Measurements from ENCODE around the gene GFY. TPM values are rescaled to one million over a fixed set of nuclear protein-coding genes. Genes with fewer than 3 reads are reported as not detected.
A peak's percentile ranks its signal among the peaks of the same experiment; 100 is the strongest.

The GFY gene
- total and polyA plus RNA-seq, 10 of the 15 experiments (the other 5 are each of a cell fraction or from before 2014, with no cell fraction given), result 0.05 TPM; not detected in 9

DNA sequence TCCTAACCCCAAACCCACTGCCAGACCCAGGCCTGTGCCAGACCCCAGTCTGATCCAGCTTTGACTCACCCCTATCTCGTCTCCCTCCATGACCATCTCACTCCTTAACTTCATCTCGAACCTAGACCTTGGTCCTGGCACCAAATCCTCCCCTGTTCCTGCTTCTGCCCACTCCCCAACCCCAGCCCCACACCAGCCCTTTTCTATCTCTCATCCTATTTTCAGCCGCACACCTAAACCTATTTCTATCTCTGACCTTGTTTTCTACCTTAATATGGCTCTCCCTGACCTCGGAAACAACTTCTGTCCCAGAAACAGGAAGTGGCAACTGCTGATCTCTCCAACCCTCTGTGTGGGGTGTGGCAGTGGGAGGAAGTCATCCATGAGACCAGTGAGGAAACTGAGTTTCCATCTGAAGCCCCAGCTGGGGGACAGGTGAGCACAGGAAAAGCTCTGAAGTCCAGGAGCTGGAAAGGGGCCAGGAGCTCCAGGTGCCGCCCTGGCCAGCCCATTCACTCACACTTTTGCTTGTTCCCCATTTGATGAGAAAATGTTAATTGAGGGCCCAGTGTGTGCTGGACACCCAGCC is 15.7 kb upstream of the GFY start:
- Histone ChIP-seq H3K4me1 (ENCODE audit: control insufficient read depth, insufficient read depth, low read length) (peaks cover 17% of the 10 kb centered on the region), H3K36me3 (ENCODE audit: control insufficient read depth in 2 of 2, insufficient read depth in 2 of 2, low read length in 1 of 2) (no peaks in the 10 kb centered on the region), H3K4me2 (ENCODE audit: control insufficient read depth, insufficient read depth) (peak overlapping the region; percentile 56), H3K79me2 (ENCODE audit: control insufficient read depth, insufficient read depth, low read length) (no peaks in the 10 kb centered on the region), H2AFZ (ENCODE audit: control insufficient read depth, low read depth, low read length) (peak overlapping the region; percentile 70), H3K27me3 (replicated peaks in 1 of 2; ENCODE audit: control insufficient read depth in 2 of 2, insufficient read depth in 2 of 2, low read length in 1 of 2) (no peaks in the 10 kb centered on the region), H3K9ac (ENCODE audit: control insufficient read depth, insufficient read depth, low read length) (peak overlapping the region; percentile 48; the same call in 1 of the 2 replicates), H3K27ac (ENCODE audit: control insufficient read depth, insufficient read depth) (peak overlapping the region; percentile 62), H3K4me3 (no peak overlapping the region), H3K9me3 (replicated peaks; ENCODE audit: control insufficient read depth, insufficient read depth, low read length) (no peaks in the 10 kb centered on the region), H4K20me1 (ENCODE audit: control insufficient read depth, insufficient read depth) (no peaks in the 10 kb centered on the region)
- ATAC-seq (peak; percentile 83), DNase-seq (ENCODE audit: low read depth, low spot score) (peak; percentile 30), FAIRE-seq (peak; percentile 72)
- intact Hi-C loops (cut with micrococcal nuclease; ENCODE audit: unreplicated experiment), result no loop called here
- WGBS (ENCODE audit: insufficient coverage, insufficient replicate concordance, low lambda C conversion rate, missing lambda C conversion rate), result 15% methylated on average over 5 of the region's 5 CpGs
- no TSS peak for BruUV-seq (replicated peaks)
- POLR2A ChIA-PET, result interaction anchor here (0.7 to 1.5 kb wide), 6 partner anchors 9 to 908 kb away, joined by 3 to 5 read pairs (median 4); partner anchors contain the start of genes ALDH16A1 and PIH1D1
- in situ Hi-C loops (cut with MboI), result no loop called here
- RAD21 ChIA-PET (ENCODE audit: unreplicated experiment), result interaction anchor here (0.8 to 1.4 kb wide), 7 partner anchors 14 to 83 kb away, joined by 3 read pairs; partner anchors contain the start of gene PIH1D1
- CTCF ChIA-PET, result interaction anchor here (0.7 to 2.3 kb wide), 10 partner anchors 9 to 109 kb away, joined by 3 to 10 read pairs (median 4); no protein-coding TSS in a partner anchor
- SMC1A ChIA-PET (ENCODE audit: uncharacterized antibody, unreplicated experiment), result interaction anchor here (1.2 kb wide), 1 partner anchor 14 kb away, joined by 4 read pairs; no protein-coding TSS in a partner anchor
- TF ChIP-seq, protein P1, sequence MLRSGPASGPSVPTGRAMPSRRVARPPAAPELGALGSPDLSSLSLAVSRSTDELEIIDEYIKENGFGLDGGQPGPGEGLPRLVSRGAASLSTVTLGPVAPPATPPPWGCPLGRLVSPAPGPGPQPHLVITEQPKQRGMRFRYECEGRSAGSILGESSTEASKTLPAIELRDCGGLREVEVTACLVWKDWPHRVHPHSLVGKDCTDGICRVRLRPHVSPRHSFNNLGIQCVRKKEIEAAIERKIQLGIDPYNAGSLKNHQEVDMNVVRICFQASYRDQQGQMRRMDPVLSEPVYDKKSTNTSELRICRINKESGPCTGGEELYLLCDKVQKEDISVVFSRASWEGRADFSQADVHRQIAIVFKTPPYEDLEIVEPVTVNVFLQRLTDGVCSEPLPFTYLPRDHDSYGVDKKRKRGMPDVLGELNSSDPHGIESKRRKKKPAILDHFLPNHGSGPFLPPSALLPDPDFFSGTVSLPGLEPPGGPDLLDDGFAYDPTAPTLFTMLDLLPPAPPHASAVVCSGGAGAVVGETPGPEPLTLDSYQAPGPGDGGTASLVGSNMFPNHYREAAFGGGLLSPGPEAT (IDR thresholded peaks at IDR 0.05; ENCODE audit: low read depth), result peak; percentile 46; the same call in 1 of the 2 replicates
- no peak for TF ChIP-seq STAT3 (IDR thresholded peaks at IDR 0.05; ENCODE audit: low read depth, low read length)
- TF ChIP-seq DPF2 (IDR thresholded peaks at IDR 0.05), result 0 out of 2 replicates have a peak, but pooled peaks have one; percentile 21
- TF ChIP-seq SPI1 (IDR thresholded peaks at IDR 0.05; ENCODE audit: borderline replicate concordance, insufficient read depth, low read depth, low read length), result peak; percentile 96
- TF ChIP-seq HDGF (IDR thresholded peaks at IDR 0.05), result peak; percentile 50; the same call in 1 of the 2 replicates
- no peak for TF ChIP-seq KAT2A (conservative IDR thresholded peaks at IDR 0.05; ENCODE audit: control insufficient read depth, low read depth, low read length)
- TF ChIP-seq GATAD2B (conservative IDR thresholded peaks at IDR 0.05; ENCODE audit: low read depth), result 0 out of 2 replicates have a peak, but pooled peaks have one; percentile 32
- TF ChIP-seq IRF4 (IDR thresholded peaks at IDR 0.05; ENCODE audit: low read depth, low read length), result no peak
- TF ChIP-seq EP300 (IDR thresholded peaks at IDR 0.05; ENCODE audit: borderline replicate concordance in 1 of 2, control insufficient read depth in 1 of 2, low read depth in 2 of 2, low read length in 2 of 2), result 0 out of 4 replicates have a peak, but pooled peaks of 1 of the 2 experiments have one; percentile 21
- no peak for TF ChIP-seq CREM (IDR thresholded peaks at IDR 0.05; ENCODE audit: low read depth)
- TF ChIP-seq, protein P2, sequence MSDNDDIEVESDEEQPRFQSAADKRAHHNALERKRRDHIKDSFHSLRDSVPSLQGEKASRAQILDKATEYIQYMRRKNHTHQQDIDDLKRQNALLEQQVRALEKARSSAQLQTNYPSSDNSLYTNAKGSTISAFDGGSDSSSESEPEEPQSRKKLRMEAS (IDR thresholded peaks at IDR 0.05; ENCODE audit: low read depth, low read length), result no peak
- TF ChIP-seq EZH2 (IDR thresholded peaks at IDR 0.05; ENCODE audit: borderline replicate concordance, control insufficient read depth, low read depth, low read length), result no peak
- no peak for TF ChIP-seq LARP7 (IDR thresholded peaks at IDR 0.05)
- no peak for TF ChIP-seq ZNF24 (IDR thresholded peaks at IDR 0.05)
- no peak for TF ChIP-seq SUZ12 (IDR thresholded peaks at IDR 0.05; ENCODE audit: unreplicated experiment)
- TF ChIP-seq HDAC6 (IDR thresholded peaks at IDR 0.05; ENCODE audit: unreplicated experiment), result no peak
- 0 out of 2 replicates have a peak, but pooled peaks have one; percentile 43 for TF ChIP-seq SMARCA5 (IDR thresholded peaks at IDR 0.05)
- TF ChIP-seq EED (IDR thresholded peaks at IDR 0.05; ENCODE audit: low read depth), result peak; percentile 65
- no peak for TF ChIP-seq NFYA (IDR thresholded peaks at IDR 0.05; ENCODE audit: borderline replicate concordance, low read depth, low read length)
- no peak for TF ChIP-seq RCOR1 (conservative IDR thresholded peaks at IDR 0.05; ENCODE audit: low read depth, low read length)
- no peak for TF ChIP-seq NFXL1 (IDR thresholded peaks at IDR 0.05; ENCODE audit: borderline replicate concordance)
- 0 out of 2 replicates have a peak, but pooled peaks have one; percentile 44 for TF ChIP-seq TBL1XR1 (IDR thresholded peaks at IDR 0.05; ENCODE audit: low read depth, low read length)
- no peak for TF ChIP-seq HCFC1 (IDR thresholded peaks at IDR 0.05; ENCODE audit: low read length)
- peak; percentile 59 to 70; a peak in 3 of 4 replicates for TF ChIP-seq IKZF2 (IDR thresholded peaks at IDR 0.05)
- TF ChIP-seq MEF2A (IDR thresholded peaks at IDR 0.05; ENCODE audit: insufficient read depth, low read depth, low read length), result no peak

Data from GM12878 (cell line).